ENCODE results near the gene PNKP. TPM values are rescaled to one million over a fixed set of nuclear protein-coding genes. Genes with fewer than 3 reads are reported as not detected.

Gene PNKP
- total and polyA plus RNA-seq, 7 experiments from 2014 or later = 19.4 to 174 (median 153) TPM

DNA sequence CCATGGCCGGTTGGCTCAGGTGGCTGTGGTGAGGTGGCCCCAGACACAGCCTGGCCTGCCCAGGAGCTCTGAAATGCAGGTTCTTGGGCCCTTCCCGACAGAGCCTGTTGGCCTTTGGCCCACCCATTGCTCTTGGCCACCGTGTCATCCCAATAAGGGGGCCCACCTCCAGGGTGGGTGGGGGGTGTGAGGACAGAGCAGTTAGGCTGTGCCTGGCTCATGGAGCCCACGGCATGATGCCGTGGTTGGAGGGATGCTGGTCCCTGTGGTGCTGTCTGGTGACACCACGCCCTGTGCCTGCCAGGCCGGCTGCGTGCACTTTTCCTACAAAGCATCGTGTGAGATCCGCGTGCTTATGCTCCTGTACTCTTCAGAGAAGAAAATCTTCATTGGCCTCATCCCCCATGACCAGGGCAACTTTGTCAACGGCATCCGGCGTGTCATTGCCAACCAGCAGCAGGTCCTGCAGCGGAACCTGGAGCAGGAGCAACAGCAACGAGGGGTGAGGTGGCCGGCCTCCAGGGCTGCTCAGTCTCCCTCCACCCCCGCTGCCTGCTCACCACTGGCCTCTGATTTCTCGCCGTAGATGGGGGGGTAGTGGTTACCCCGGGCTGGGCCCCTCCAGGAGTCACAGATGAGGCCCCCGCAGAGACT is 7.6 kb downstream of the PNKP start:
- Mint-ChIP-seq H3K27ac (no peak overlapping the region), H3K9me3 (peaks cover 0 to 1% (median 0%) of the 10 kb centered on the region in 11 donors), H3K27me3 (no peaks in the 10 kb centered on the region), H3K4me1 (peaks cover 0 to 15% (median 7%) of the 10 kb centered on the region in 7 donors), H3K36me3 (peaks cover 0 to 21% (median 4%) of the 10 kb centered on the region in 5 donors), H3K4me3 (no peak overlapping the region)
- Histone ChIP-seq H3K27me3 (ENCODE audit: control insufficient read depth in 2 of 2, insufficient read depth in 2 of 2, low read length in 2 of 2) (no peaks in the 10 kb centered on the region), H3K27ac (ENCODE audit: low read depth, low read length) (no peak overlapping the region), H3K36me3 (ENCODE audit: control insufficient read depth in 2 of 3, insufficient read depth in 3 of 3, low read length in 3 of 3) (peaks cover 0 to 94% (median 3%) of the 10 kb centered on the region in 3 experiments), H3K4me1 (ENCODE audit: control insufficient read depth in 2 of 2, insufficient read depth in 2 of 2, low read length in 2 of 2) (no peaks in the 10 kb centered on the region), H3K9me3 (ENCODE audit: control insufficient read depth in 2 of 3, low read length in 3 of 3) (no peaks in the 10 kb centered on the region), H3K4me3 (ENCODE audit: low read length) (no peak overlapping the region)
- DNase-seq (no peak), ATAC-seq (peak; percentile 6)
- POLR2A ChIA-PET = interaction anchor here (0.8 to 1.7 kb wide), 5 partner anchors 8 to 264 kb away, joined by 4 to 5 read pairs (median 4); partner anchors contain the start of genes PNKP and PTOV1
- CTCF ChIA-PET = interaction anchor here (0.7 kb wide), 1 partner anchor 88 kb away, joined by 6 read pairs; no protein-coding TSS in a partner anchor
- intact Hi-C loops (cut with micrococcal nuclease) = loop anchor here (10.0 kb wide), 2 partner anchors 125 to 525 kb away; partner anchors contain the start of gene CD37 (in 1 of the 2)

DNA sequence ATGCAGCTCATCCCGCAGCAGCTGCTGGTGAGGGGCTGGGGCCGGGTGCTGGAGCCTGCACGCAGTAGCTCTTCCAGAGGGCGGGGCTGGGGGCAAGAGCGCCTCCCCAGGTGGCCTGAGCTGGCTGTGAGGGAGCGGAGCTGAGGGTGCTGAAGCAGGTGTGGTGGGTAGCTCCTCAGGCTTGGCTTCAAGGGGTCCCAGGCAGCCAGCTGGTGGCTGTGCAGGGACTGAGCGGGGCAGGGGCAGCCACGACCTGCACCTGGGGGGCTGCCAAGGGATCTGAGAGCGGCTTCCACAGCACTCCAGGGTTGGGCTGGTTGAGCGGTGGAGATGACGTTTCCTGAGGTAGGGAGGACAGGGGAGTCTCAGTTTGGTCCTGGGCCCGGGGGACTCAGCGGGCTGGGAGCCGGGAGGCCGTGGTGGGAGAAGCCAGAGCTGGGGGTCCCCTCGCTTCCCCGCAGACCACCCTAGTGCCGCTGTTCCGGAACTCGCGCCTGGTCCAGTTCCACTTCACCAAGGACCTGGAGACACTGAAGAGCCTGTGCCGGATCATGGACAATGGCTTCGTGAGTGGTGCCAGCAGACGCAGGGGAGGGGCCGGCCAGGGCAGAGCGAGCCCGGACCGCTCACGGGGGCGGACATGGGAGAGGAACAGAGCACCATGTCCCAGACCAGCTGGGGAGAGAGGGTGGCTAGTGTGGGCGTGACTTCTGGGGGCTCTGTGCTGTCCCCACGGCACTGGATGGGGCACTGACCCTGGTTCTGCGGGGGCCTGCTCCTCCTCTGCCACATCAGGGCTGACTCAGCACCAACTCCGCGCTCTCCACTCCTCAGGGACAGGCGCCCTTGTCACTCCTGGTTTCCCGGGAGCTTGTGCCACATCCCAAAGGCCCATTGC is 9.0 kb downstream of the PNKP start:
- Histone ChIP-seq H3K4me1 (ENCODE audit: control insufficient read depth in 2 of 2, insufficient read depth in 2 of 2, low read length in 2 of 2) (no peaks in the 10 kb centered on the region), H3K9me3 (ENCODE audit: control insufficient read depth in 2 of 3, low read length in 3 of 3) (no peaks in the 10 kb centered on the region), H3K27me3 (ENCODE audit: control insufficient read depth in 2 of 2, insufficient read depth in 2 of 2, low read length in 2 of 2) (no peaks in the 10 kb centered on the region), H3K36me3 (ENCODE audit: control insufficient read depth in 2 of 3, insufficient read depth in 3 of 3, low read length in 3 of 3) (peaks cover 0 to 86% (median 3%) of the 10 kb centered on the region in 3 experiments), H3K4me3 (ENCODE audit: low read length) (no peak overlapping the region), H3K27ac (ENCODE audit: low read depth, low read length) (no peak overlapping the region)
- Mint-ChIP-seq H3K9me3 (peaks cover 0 to 1% (median 0%) of the 10 kb centered on the region in 11 donors), H3K4me1 (peaks cover 3 to 10% (median 6%) of the 10 kb centered on the region in 7 donors), H3K4me3 (no peak overlapping the region), H3K36me3 (peaks cover 0 to 14% (median 3%) of the 10 kb centered on the region in 5 donors), H3K27me3 (no peaks in the 10 kb centered on the region), H3K27ac (no peak overlapping the region)
- intact Hi-C loops (cut with micrococcal nuclease) = no loop called here
- no peak for DNase-seq
- CTCF ChIA-PET = interaction anchor here (0.7 kb wide), 1 partner anchor 27 kb away, joined by 3 read pairs; no protein-coding TSS in a partner anchor
- POLR2A ChIA-PET = interaction anchor here (1.1 to 1.7 kb wide), 4 partner anchors 8 to 27 kb away, joined by 4 to 6 read pairs (median 4); partner anchors contain the start of genes PNKP and PTOV1
- peak; percentile 4 for ATAC-seq

DNA sequence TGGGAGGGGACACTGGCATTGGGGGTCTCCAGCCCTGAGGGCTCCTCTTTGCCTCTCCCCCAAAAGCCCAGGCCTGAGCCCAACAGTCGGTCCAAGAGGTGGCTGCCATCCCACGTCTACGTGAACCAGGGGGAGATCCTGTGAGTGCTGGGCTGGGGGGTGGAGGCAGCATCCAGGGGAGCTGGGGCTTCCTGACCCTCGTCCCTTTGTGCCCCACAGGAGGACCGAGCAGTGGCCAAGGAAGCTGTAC is 9.6 kb downstream of the PNKP start:
- POLR2A ChIA-PET = interaction anchor here (1.1 to 1.7 kb wide), 2 partner anchors 10 to 11 kb away, joined by 4 to 6 read pairs; partner anchors contain the start of gene PNKP
- Histone ChIP-seq H3K4me1 (ENCODE audit: control insufficient read depth in 2 of 2, insufficient read depth in 2 of 2, low read length in 2 of 2) (peaks cover 0 to 2% of the 10 kb centered on the region in 2 donors), H3K36me3 (ENCODE audit: control insufficient read depth in 2 of 3, insufficient read depth in 3 of 3, low read length in 3 of 3) (peaks cover 0 to 81% (median 3%) of the 10 kb centered on the region in 3 experiments), H3K27ac (ENCODE audit: low read depth, low read length) (no peak overlapping the region), H3K4me3 (ENCODE audit: low read length) (no peak overlapping the region), H3K9me3 (ENCODE audit: control insufficient read depth in 2 of 3, low read length in 3 of 3) (no peaks in the 10 kb centered on the region), H3K27me3 (ENCODE audit: control insufficient read depth in 2 of 2, insufficient read depth in 2 of 2, low read length in 2 of 2) (no peaks in the 10 kb centered on the region)
- Mint-ChIP-seq H3K27ac (no peak overlapping the region), H3K4me3 (no peak overlapping the region), H3K9me3 (peaks cover 0 to 1% (median 0%) of the 10 kb centered on the region in 11 donors), H3K4me1 (peaks cover 5 to 11% (median 6%) of the 10 kb centered on the region in 7 donors), H3K36me3 (peaks cover 0 to 11% (median 0%) of the 10 kb centered on the region in 5 donors), H3K27me3 (no peaks in the 10 kb centered on the region)
- intact Hi-C loops (cut with micrococcal nuclease) = no loop called here
- no peak for DNase-seq
- CTCF ChIA-PET = no interaction called here
- no peak for ATAC-seq

DNA sequence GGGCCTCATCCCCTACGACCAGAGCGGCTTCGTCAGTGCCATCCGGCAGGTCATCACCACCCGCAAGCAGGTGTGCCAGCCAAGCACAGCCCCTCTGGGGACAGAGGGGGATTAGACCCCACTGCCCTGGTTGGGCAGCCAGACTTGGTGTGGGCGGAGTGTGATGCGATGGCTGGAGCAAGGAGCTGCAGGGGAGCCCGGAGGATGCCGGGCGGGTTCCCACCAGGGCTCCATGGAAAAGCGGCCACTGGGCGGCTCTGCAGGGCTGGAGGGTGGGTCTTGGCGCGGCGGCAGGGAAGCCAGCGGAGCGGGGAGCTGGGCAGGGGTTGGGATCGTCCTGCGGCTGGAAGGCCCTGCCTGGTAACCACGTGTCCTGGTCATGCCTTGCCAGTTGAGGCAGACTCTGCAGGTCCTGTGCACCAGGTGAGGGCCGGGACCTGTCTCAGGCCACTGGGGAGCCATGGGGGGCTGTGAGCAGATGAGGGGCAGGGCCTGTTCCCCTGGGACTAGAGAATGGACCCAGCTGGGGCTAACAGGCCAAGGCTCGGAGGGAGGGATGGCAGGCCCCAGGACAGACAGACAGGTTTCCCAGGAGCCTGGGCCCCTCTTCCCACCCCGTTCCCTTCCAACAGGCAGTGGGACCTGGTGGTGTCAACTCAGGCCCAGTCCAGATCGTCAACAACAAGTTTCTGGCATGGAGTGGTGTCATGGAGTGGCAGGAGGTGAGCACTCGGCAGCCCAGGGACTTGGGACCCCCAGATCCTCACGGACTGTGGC is 10.1 kb downstream of the PNKP start:
- Mint-ChIP-seq H3K9me3 (peaks cover 0 to 1% (median 0%) of the 10 kb centered on the region in 11 donors), H3K27me3 (peaks cover 0 to 5% (median 0%) of the 10 kb centered on the region in 5 donors), H3K27ac (no peak overlapping the region), H3K36me3 (peaks cover 0 to 11% (median 0%) of the 10 kb centered on the region in 5 donors), H3K4me1 (peaks cover 10 to 16% (median 11%) of the 10 kb centered on the region in 7 donors), H3K4me3 (no peak overlapping the region)
- ChIA-PET CTCF (no interaction called here), POLR2A (interaction anchor here (1.7 kb wide), 1 partner anchor 12 kb away, joined by 6 read pairs; no protein-coding TSS in a partner anchor)
- H3K36me3 ChIP-seq (ENCODE audit: control insufficient read depth in 2 of 3, insufficient read depth in 3 of 3, low read length in 3 of 3) = peaks cover 0 to 76% (median 3%) of the 10 kb centered on the region in 3 experiments
- DNase-seq = no peak
- H3K4me3 ChIP-seq (ENCODE audit: low read length) = no peak overlapping the region
- intact Hi-C loops (cut with micrococcal nuclease) = no loop called here
- H3K4me1 ChIP-seq (ENCODE audit: control insufficient read depth in 2 of 2, insufficient read depth in 2 of 2, low read length in 2 of 2) = peaks cover 3 to 7% of the 10 kb centered on the region in 2 donors
- ATAC-seq = no peak
- H3K27me3 ChIP-seq (ENCODE audit: control insufficient read depth in 2 of 2, insufficient read depth in 2 of 2, low read length in 2 of 2) = no peaks in the 10 kb centered on the region
- no peak overlapping the region for H3K27ac ChIP-seq (ENCODE audit: low read depth, low read length)
- no peaks in the 10 kb centered on the region for H3K9me3 ChIP-seq (ENCODE audit: control insufficient read depth in 2 of 3, low read length in 3 of 3)

DNA sequence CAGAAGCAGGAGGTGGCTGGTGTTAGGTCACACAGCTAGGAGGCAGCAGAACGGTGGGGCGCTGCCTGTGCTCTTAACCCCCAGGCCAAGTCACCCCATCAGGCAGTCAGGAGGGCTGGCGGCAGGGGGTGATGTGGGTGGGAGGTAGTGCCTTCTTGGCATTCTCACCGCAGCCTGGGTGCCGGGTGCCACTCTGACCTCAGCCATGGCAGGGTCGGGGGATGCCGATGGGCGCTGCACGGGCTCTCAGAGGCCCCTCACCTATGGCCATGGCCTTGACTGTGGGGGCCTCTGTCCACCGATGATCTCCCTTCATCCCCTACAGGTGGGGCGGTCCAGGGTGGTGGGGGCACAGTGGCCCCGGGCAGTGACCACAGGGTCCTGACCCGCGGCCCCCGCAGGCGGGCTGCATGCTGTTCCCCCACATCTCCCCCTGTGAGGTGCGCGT is 10.8 kb downstream of the PNKP start:
- Mint-ChIP-seq H3K27me3 (peaks cover 0 to 9% (median 0%) of the 10 kb centered on the region in 5 donors), H3K4me3 (no peak overlapping the region), H3K36me3 (peaks cover 0 to 11% (median 0%) of the 10 kb centered on the region in 5 donors), H3K9me3 (peaks cover 0 to 1% (median 0%) of the 10 kb centered on the region in 11 donors), H3K4me1 (peaks cover 13 to 21% (median 15%) of the 10 kb centered on the region in 7 donors), H3K27ac (no peak overlapping the region)
- Histone ChIP-seq H3K27ac (ENCODE audit: low read depth, low read length) (no peak overlapping the region), H3K4me3 (ENCODE audit: low read length) (no peak overlapping the region), H3K4me1 (ENCODE audit: control insufficient read depth in 2 of 2, insufficient read depth in 2 of 2, low read length in 2 of 2) (peaks cover 7 to 11% of the 10 kb centered on the region in 2 donors), H3K27me3 (ENCODE audit: control insufficient read depth in 2 of 2, insufficient read depth in 2 of 2, low read length in 2 of 2) (no peaks in the 10 kb centered on the region), H3K36me3 (ENCODE audit: control insufficient read depth in 2 of 3, insufficient read depth in 3 of 3, low read length in 3 of 3) (peaks cover 0 to 71% (median 3%) of the 10 kb centered on the region in 3 experiments), H3K9me3 (ENCODE audit: control insufficient read depth in 2 of 3, low read length in 3 of 3) (no peaks in the 10 kb centered on the region)
- ChIA-PET POLR2A (interaction anchor here (1.7 kb wide), 1 partner anchor 12 kb away, joined by 6 read pairs; no protein-coding TSS in a partner anchor), CTCF (no interaction called here)
- ATAC-seq (no peak), DNase-seq (no peak)
- intact Hi-C loops (cut with micrococcal nuclease) = no loop called here
